GM19240 (cell line): ENCODE measurements around the gene HSPA12B.

ENCODE experiments used
- DNase-seq: peaks from one replicate; pipeline ENCODE4 v3.0.0; 2011; ENCODE audit warnings: low spot score; ENCODE audit not compliant: insufficient read length

Gene HSPA12B

GRCh38 chr20:3745686-3746173 is 13.2 kb downstream of the HSPA12B start:
- no peak for DNase-seq

GRCh38 chr20:3747471-3747870 is 15.0 kb downstream of the HSPA12B start:
- DNase-seq = no peak

- DNase-seq = no peak
Measured at GRCh38 chr20:3748073-3748472, 15.6 kb downstream of the HSPA12B start.

- DNase-seq = no peak
Measured at GRCh38 chr20:3749087-3749688, 16.7 kb downstream of the HSPA12B start.

GRCh38 chr20:3749689-3750531 is 17.4 kb downstream of the HSPA12B start:
- no peak for DNase-seq

- DNase-seq = no peak
Measured at GRCh38 chr20:3751305-3751674, 18.8 kb downstream of the HSPA12B start.

- DNase-seq = no peak
Measured at GRCh38 chr20:3751675-3752385, 19.3 kb downstream of the HSPA12B start.

- no peak for DNase-seq
Measured at GRCh38 chr20:3752386-3752759, 19.9 kb downstream of the HSPA12B start.

- peak; percentile 78 for DNase-seq
Measured at GRCh38 chr20:3753098-3753497, 20.6 kb downstream of the HSPA12B start.

GRCh38 chr20:3753501-3754275 is 21.2 kb downstream of the HSPA12B start:
- no peak for DNase-seq

GRCh38 chr20:3754276-3754630 is 21.8 kb downstream of the HSPA12B start:
- DNase-seq = no peak

- DNase-seq = no peak
Measured at GRCh38 chr20:3755269-3755668, 22.8 kb downstream of the HSPA12B start.

- no peak for DNase-seq
Measured at GRCh38 chr20:3755814-3756480, 23.5 kb downstream of the HSPA12B start.

GRCh38 chr20:3757268-3757667 is 24.8 kb downstream of the HSPA12B start:
- no peak for DNase-seq

GRCh38 chr20:3758566-3758965 is 26.1 kb downstream of the HSPA12B start:
- no peak for DNase-seq

GRCh38 chr20:3759316-3759823 is 26.9 kb downstream of the HSPA12B start:
- no peak for DNase-seq

GRCh38 chr20:3759884-3760283 is 27.4 kb downstream of the HSPA12B start:
- DNase-seq = no peak

- DNase-seq = no peak
Measured at GRCh38 chr20:3760655-3761348, 28.3 kb downstream of the HSPA12B start.

GRCh38 chr20:3763671-3764601 is 31.5 kb downstream of the HSPA12B start:
- no peak for DNase-seq
